Measurements from ENCODE around the gene AP1AR.

GRCh38 chr4:112266823-112267222, 35.2 kb downstream of the AP1AR start:
- TF ChIP-seq POLR2A (IDR thresholded peaks at IDR 0.05; ENCODE audit: low read length), result no peak
- TF ChIP-seq SMC3 (IDR thresholded peaks at IDR 0.05), result peak; percentile 40; the same call in 2 of the 3 replicates
- peak; percentile 50 for TF ChIP-seq CTCF (IDR thresholded peaks at IDR 0.05)
- TF ChIP-seq CHD4 (IDR thresholded peaks at IDR 0.05; ENCODE audit: borderline replicate concordance), result no peak
- no peak for TF ChIP-seq RNF2 (IDR thresholded peaks at IDR 0.05; ENCODE audit: borderline replicate concordance, low read depth)
- TF ChIP-seq MAZ (IDR thresholded peaks at IDR 0.05; ENCODE audit: borderline replicate concordance, low read depth, low read length), result no peak
- no peak for TF ChIP-seq E2F6 (IDR thresholded peaks at IDR 0.05; ENCODE audit: borderline replicate concordance, low read depth)
- TF ChIP-seq TFCP2L1 (CRISPR knock-in tag; IDR thresholded peaks at IDR 0.05), result no peak
- no peak for TF ChIP-seq CEBPB (IDR thresholded peaks at IDR 0.05)
- TF ChIP-seq USF2 (IDR thresholded peaks at IDR 0.05), result no peak
- no peak for TF ChIP-seq EP300 (IDR thresholded peaks at IDR 0.05)
- TF ChIP-seq MAX (IDR thresholded peaks at IDR 0.05), result no peak
- no peak for TF ChIP-seq HOXA7 (CRISPR knock-in tag; IDR thresholded peaks at IDR 0.05)
- no peak for TF ChIP-seq ELK1 (IDR thresholded peaks at IDR 0.05; ENCODE audit: low read depth, low read length)
